C4-2B (cell line): ENCODE results near the gene GLIPR1L2.

Source experiments
- CTCF ChIP-seq: fragments of 450-650 bp; conservative IDR thresholded peaks from 2 replicates; pipeline ENCODE4 v1.5.1; 2017; ENCODE audit warnings: mild to moderate bottlenecking
- ZFX ChIP-seq: fragments of 450-650 bp; IDR thresholded peaks from 2 replicates; pipeline ENCODE4 v1.6.1; 2017

GRCh38 chr12:75366629-75367028, 24.3 kb upstream of the GLIPR1L2 start:
- TF ChIP-seq CTCF (no peak), ZFX (no peak)
